DOHH2 (cell line): ENCODE results near the gene SNRPD2.

Source experiments
- CTCF ChIP-seq: fragments of 200-600 bp; sonication (generic); IDR thresholded peaks from one replicate; pipeline ENCODE4 v1.5.1; 2014; ENCODE audit warnings: antibody characterized with exemption, mild to moderate bottlenecking, low read depth, low read length; ENCODE audit not compliant: poor library complexity, severe bottlenecking
- EZH2phosphoT487 ChIP-seq: fragments of 200-600 bp; sonication (generic); IDR thresholded peaks from 2 replicates; pipeline ENCODE4 v1.6.1; 2017; ENCODE audit warnings: borderline replicate concordance, mild to moderate bottlenecking, antibody characterized with exemption, low read length, moderate library complexity, mixed read lengths

- TF ChIP-seq CTCF (peak; percentile 27), EZH2phosphoT487 (no peak)
These were observed 24.8 kb upstream of the SNRPD2 start for GRCh38 chr19:45716359-45717130.
